HepG2 (cell line): ENCODE data around the gene GRIK2.

ENCODE experiments used
- CTCF ChIP-seq: sonication (generic); formaldehyde crosslinking; IDR thresholded peaks from 2 replicates; pipeline ENCODE4 v1.5.0; 2020; ENCODE audit warnings: mild to moderate bottlenecking, missing genetic modification reagents, moderate library complexity
- ETV5 ChIP-seq: IDR thresholded peaks from 2 replicates; pipeline ENCODE4 v1.6.1; 2018; ENCODE audit warnings: missing biosample characterization, missing genetic modification reagents, inconsistent platforms, borderline replicate concordance
- MAFF ChIP-seq: IDR thresholded peaks from 2 replicates; pipeline ENCODE4 v1.6.1; 2011; ENCODE audit warnings: low read depth, low read length, improper control_type of control experiment
- MAX ChIP-seq: IDR thresholded peaks from 2 replicates; pipeline ENCODE4 v1.6.1; 2012; ENCODE audit warnings: inconsistent platforms
- MXI1 ChIP-seq: IDR thresholded peaks from 3 replicates; pipeline ENCODE4 v1.6.1; 2012; ENCODE audit warnings: low read depth, low read length, inconsistent platforms, borderline replicate concordance
- NFRKB ChIP-seq: fragments of 450-650 bp; IDR thresholded peaks from 2 replicates; pipeline ENCODE4 v1.6.1; 2017
- ZFP1 ChIP-seq: IDR thresholded peaks from 2 replicates; pipeline ENCODE4 v1.6.1; 2016
- ZNF331 ChIP-seq: sonication (generic); formaldehyde crosslinking; IDR thresholded peaks from 2 replicates; pipeline ENCODE4 v1.4.0; 2020; ENCODE audit warnings: missing genetic modification reagents
- ZNF354B ChIP-seq: sonication (generic); formaldehyde crosslinking; IDR thresholded peaks from 2 replicates; pipeline ENCODE4 v1.8.0; 2022; ENCODE audit warnings: mild to moderate bottlenecking, missing genetic modification reagents
- ZNF737 ChIP-seq: sonication (generic); formaldehyde crosslinking; IDR thresholded peaks from 2 replicates; pipeline ENCODE4 v1.5.0; 2020; ENCODE audit warnings: missing genetic modification reagents, mild to moderate bottlenecking, borderline replicate concordance
- ZNF747 ChIP-seq: sonication (generic); formaldehyde crosslinking; IDR thresholded peaks from 2 replicates; pipeline ENCODE4 v1.8.1; 2023; ENCODE audit warnings: missing genetic modification reagents, mild to moderate bottlenecking, borderline replicate concordance
- ZNF800 ChIP-seq: sonication (generic); formaldehyde crosslinking; IDR thresholded peaks from 2 replicates; pipeline ENCODE4 v1.4.0; 2020; ENCODE audit warnings: missing genetic modification reagents

GRCh38 chr6:102026649-102027048, 633.1 kb downstream of the GRIK2 start:
- TF ChIP-seq ZNF800, result no peak
- no peak for TF ChIP-seq MAX
- no peak for TF ChIP-seq ZNF331 (CRISPR knock-in tag)
- no peak for TF ChIP-seq MXI1
- no peak for TF ChIP-seq ZNF354B (CRISPR knock-in tag)
- no peak for TF ChIP-seq ZNF747 (CRISPR knock-in tag)
- no peak for TF ChIP-seq NFRKB
- TF ChIP-seq CTCF, result no peak
- no peak for TF ChIP-seq MAFF
- TF ChIP-seq ZFP1, result no peak
- TF ChIP-seq ZNF737 (CRISPR knock-in tag), result no peak
- TF ChIP-seq ETV5 (CRISPR knock-in tag), result no peak
